ENCODE data around the gene MAP9. TPM values are rescaled to one million over a fixed set of nuclear protein-coding genes. Genes with fewer than 3 reads are reported as not detected.

The MAP9 gene
- total and polyA plus RNA-seq, 2 of the 4 experiments (the other 2 are of a cell fraction), result 4.0 to 6.6 TPM

- no peaks in the 10 kb centered on the region for H3K9me3 ChIP-seq (ENCODE audit: control insufficient read depth, insufficient read depth, low read length)
- POLR2A ChIA-PET (ENCODE audit: unreplicated experiment), result no interaction called here
- no peak overlapping the region for H2BK20ac ChIP-seq (ENCODE audit: low read depth, low read length)
- no peaks in the 10 kb centered on the region for H3K4me1 ChIP-seq (ENCODE audit: control insufficient read depth, insufficient read depth, low read length)
- H3K27me3 ChIP-seq (ENCODE audit: control insufficient read depth, insufficient read depth, low read length), result no peaks in the 10 kb centered on the region
- no peak overlapping the region for H2AFZ ChIP-seq (replicated peaks; ENCODE audit: low read length, poor library complexity)
- no peaks in the 10 kb centered on the region for H4K20me1 ChIP-seq (ENCODE audit: insufficient read depth, low read length)
- TF ChIP-seq POLR2A (IDR thresholded peaks at IDR 0.05; ENCODE audit: low read depth, low read length) (no peak), MAZ (IDR thresholded peaks at IDR 0.05; ENCODE audit: borderline replicate concordance, low read depth, low read length) (no peak), NFE2L2 (IDR thresholded peaks at IDR 0.05; ENCODE audit: low read depth, low read length) (no peak), CEBPB (IDR thresholded peaks at IDR 0.05; ENCODE audit: low read depth, low read length) (no peak), ELK1 (IDR thresholded peaks at IDR 0.05; ENCODE audit: borderline replicate concordance, low read depth, low read length) (no peak), SMC3 (IDR thresholded peaks at IDR 0.05; ENCODE audit: low read depth, low read length) (no peak), BHLHE40 (IDR thresholded peaks at IDR 0.05; ENCODE audit: low read depth, low read length) (no peak), RAD21 (IDR thresholded peaks at IDR 0.05; ENCODE audit: low read length) (no peak), RFX5 (IDR thresholded peaks at IDR 0.05; ENCODE audit: low read depth, low read length) (no peak), CHD1 (IDR thresholded peaks at IDR 0.05; ENCODE audit: low read depth, low read length) (no peak), FOS (IDR thresholded peaks at IDR 0.05; ENCODE audit: low read depth, low read length) (no peak), RCOR1 (IDR thresholded peaks at IDR 0.05; ENCODE audit: insufficient replicate concordance, low read length) (no peak), MXI1 (IDR thresholded peaks at IDR 0.05; ENCODE audit: borderline replicate concordance, low read depth, low read length) (no peak), MAFK (IDR thresholded peaks at IDR 0.05; ENCODE audit: low read depth, low read length) (no peak), USF2 (IDR thresholded peaks at IDR 0.05; ENCODE audit: low read depth, low read length) (no peak)
- TF ChIP-seq, protein P1, sequence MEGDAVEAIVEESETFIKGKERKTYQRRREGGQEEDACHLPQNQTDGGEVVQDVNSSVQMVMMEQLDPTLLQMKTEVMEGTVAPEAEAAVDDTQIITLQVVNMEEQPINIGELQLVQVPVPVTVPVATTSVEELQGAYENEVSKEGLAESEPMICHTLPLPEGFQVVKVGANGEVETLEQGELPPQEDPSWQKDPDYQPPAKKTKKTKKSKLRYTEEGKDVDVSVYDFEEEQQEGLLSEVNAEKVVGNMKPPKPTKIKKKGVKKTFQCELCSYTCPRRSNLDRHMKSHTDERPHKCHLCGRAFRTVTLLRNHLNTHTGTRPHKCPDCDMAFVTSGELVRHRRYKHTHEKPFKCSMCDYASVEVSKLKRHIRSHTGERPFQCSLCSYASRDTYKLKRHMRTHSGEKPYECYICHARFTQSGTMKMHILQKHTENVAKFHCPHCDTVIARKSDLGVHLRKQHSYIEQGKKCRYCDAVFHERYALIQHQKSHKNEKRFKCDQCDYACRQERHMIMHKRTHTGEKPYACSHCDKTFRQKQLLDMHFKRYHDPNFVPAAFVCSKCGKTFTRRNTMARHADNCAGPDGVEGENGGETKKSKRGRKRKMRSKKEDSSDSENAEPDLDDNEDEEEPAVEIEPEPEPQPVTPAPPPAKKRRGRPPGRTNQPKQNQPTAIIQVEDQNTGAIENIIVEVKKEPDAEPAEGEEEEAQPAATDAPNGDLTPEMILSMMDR (conservative IDR thresholded peaks at IDR 0.05; ENCODE audit: low read depth, low read length), result no peak
- H3K36me3 ChIP-seq (ENCODE audit: control insufficient read depth, insufficient read depth, low read length), result no peaks in the 10 kb centered on the region
- in situ Hi-C loops (cut with MboI; ENCODE audit: low sequenced_read_pairs), result no loop called here
- no peak overlapping the region for H2AK5ac ChIP-seq (ENCODE audit: low read depth, low read length)
- H2BK120ac ChIP-seq (ENCODE audit: low read depth, low read length), result no peak overlapping the region
- H3K4me3 ChIP-seq (ENCODE audit: insufficient read depth, low read depth, low read length), result no peak overlapping the region
- no peak overlapping the region for H2AK9ac ChIP-seq (replicated peaks; ENCODE audit: low read depth, low read length, poor library complexity)
- DNase-seq (no peak), ATAC-seq (ENCODE audit: low read depth) (no peak)
- no peak overlapping the region for H3K9ac ChIP-seq (ENCODE audit: low read depth, low read length)
- no TSS peak for BruUV-seq (replicated peaks)
- no peak overlapping the region for H3K23ac ChIP-seq (ENCODE audit: low read depth, low read length)
- H4K91ac ChIP-seq (ENCODE audit: insufficient read depth, low read depth, low read length), result no peak overlapping the region
- no peak overlapping the region for H3K27ac ChIP-seq (ENCODE audit: insufficient read depth, low read length)
- H2BK5ac ChIP-seq (ENCODE audit: low read depth, low read length, poor library complexity, severe bottlenecking), result no peak overlapping the region
- intact Hi-C loops (cut with micrococcal nuclease), result no loop called here
- H3K18ac ChIP-seq (ENCODE audit: low read depth, low read length), result no peak overlapping the region
- H3K79me1 ChIP-seq (ENCODE audit: low read depth in 1 of 2, low read length in 2 of 2), result no peaks in the 10 kb centered on the region
- H4K8ac ChIP-seq (ENCODE audit: low read depth in 2 of 2, low read length in 2 of 2), result no peak overlapping the region
- CTCF ChIA-PET, result no interaction called here
- dilution Hi-C loops (cut with HindIII; ENCODE audit: low sequenced_read_pairs, unreplicated experiment), result no loop called here
- H3K4ac ChIP-seq (ENCODE audit: low read depth, low read length), result no peak overlapping the region
- no peak overlapping the region for H3K56ac ChIP-seq (ENCODE audit: extremely low read depth, insufficient read depth, low read length)
- no CpG with 5 or more reads among the region's 1 CpG for WGBS, 2 experiments (ENCODE audit: extremely low coverage in 2 of 2, insufficient read length in 1 of 2)
- no peak overlapping the region for H4K5ac ChIP-seq (ENCODE audit: low read depth, low read length)
- H3K9me1 ChIP-seq (ENCODE audit: insufficient read depth, low read length), result no peaks in the 10 kb centered on the region
- no peak overlapping the region for H3K14ac ChIP-seq (replicated peaks; ENCODE audit: low read depth, low read length)
- no peak overlapping the region for H3K4me2 ChIP-seq (ENCODE audit: low read depth, low read length)
- no peak overlapping the region for H2BK15ac ChIP-seq (ENCODE audit: low read depth, low read length)
Measured at GRCh38 chr4:155413451-155413850, 36.7 kb upstream of the MAP9 start.
